Measurements from ENCODE around the gene DUS2. TPM values are rescaled to one million over a fixed set of nuclear protein-coding genes. Genes with fewer than 3 reads are reported as not detected.
A peak's percentile ranks its signal among the peaks of the same experiment; 100 is the strongest.

The DUS2 gene
- total and polyA plus RNA-seq, 9 of the 15 experiments (the other 6 are each of a cell fraction or from before 2014, with no cell fraction given), result 5.8 to 22.5 (median 20.6) TPM

DNA sequence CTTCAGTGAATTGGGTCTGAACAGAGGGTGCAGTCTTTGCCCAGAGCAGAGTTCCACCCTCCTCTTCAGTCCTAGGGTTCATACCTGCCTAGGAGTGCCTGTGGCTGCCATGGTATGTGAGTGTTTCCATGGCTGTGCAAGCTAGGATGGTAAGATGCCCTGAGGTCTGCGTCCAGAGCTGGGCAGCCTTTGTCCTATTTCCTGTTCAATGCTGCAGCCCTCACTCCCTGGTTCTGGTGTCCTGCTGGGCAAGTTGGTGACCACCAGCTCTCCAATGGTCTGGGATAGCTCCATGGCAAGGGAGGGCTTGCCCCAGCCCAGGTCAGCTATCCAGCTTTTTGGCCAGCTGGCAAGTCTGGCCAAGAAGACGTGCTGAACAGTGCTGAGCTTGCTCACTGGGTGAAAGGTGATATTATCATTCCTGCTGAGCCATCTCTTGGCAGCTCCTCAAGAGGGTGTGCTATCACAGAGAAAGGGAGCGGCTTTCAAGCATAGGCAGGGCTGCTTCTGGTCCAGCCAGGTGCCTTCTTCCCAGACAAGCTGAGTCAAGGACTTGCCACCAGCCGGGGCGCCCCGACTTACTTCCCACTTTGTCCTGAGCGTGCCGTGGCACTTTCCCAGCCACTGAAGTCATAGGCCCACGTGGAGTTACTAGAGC, 49.1 kb downstream of the DUS2 start (continued):
- TF ChIP-seq, protein P1, sequence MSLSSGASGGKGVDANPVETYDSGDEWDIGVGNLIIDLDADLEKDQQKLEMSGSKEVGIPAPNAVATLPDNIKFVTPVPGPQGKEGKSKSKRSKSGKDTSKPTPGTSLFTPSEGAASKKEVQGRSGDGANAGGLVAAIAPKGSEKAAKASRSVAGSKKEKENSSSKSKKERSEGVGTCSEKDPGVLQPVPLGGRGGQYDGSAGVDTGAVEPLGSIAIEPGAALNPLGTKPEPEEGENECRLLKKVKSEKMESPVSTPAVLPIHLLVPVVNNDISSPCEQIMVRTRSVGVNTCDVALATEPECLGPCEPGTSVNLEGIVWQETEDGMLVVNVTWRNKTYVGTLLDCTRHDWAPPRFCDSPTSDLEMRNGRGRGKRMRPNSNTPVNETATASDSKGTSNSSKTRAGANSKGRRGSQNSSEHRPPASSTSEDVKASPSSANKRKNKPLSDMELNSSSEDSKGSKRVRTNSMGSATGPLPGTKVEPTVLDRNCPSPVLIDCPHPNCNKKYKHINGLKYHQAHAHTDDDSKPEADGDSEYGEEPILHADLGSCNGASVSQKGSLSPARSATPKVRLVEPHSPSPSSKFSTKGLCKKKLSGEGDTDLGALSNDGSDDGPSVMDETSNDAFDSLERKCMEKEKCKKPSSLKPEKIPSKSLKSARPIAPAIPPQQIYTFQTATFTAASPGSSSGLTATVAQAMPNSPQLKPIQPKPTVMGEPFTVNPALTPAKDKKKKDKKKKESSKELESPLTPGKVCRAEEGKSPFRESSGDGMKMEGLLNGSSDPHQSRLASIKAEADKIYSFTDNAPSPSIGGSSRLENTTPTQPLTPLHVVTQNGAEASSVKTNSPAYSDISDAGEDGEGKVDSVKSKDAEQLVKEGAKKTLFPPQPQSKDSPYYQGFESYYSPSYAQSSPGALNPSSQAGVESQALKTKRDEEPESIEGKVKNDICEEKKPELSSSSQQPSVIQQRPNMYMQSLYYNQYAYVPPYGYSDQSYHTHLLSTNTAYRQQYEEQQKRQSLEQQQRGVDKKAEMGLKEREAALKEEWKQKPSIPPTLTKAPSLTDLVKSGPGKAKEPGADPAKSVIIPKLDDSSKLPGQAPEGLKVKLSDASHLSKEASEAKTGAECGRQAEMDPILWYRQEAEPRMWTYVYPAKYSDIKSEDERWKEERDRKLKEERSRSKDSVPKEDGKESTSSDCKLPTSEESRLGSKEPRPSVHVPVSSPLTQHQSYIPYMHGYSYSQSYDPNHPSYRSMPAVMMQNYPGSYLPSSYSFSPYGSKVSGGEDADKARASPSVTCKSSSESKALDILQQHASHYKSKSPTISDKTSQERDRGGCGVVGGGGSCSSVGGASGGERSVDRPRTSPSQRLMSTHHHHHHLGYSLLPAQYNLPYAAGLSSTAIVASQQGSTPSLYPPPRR (CRISPR knock-in tag; IDR thresholded peaks at IDR 0.05; ENCODE audit: borderline replicate concordance), result 0 out of 2 replicates have a peak, but pooled peaks have one; percentile 19
- TF ChIP-seq JUND (IDR thresholded peaks at IDR 0.05; ENCODE audit: borderline replicate concordance, low read depth, low read length) (peak; percentile 46; the same call in 1 of the 2 replicates), JUND (tag; IDR thresholded peaks at IDR 0.05; ENCODE audit: borderline replicate concordance, low read depth, low read length) (no peak), HEY1 (CRISPR knock-in tag; IDR thresholded peaks at IDR 0.05; ENCODE audit: borderline replicate concordance) (no peak), RAD21 (CRISPR knock-in tag; conservative IDR thresholded peaks at IDR 0.05 in 1 of 2, IDR thresholded peaks at IDR 0.05 in 1 of 2) (peak; percentile 62 to 78), MXI1 (IDR thresholded peaks at IDR 0.05; ENCODE audit: low read depth, low read length) (no peak), BRD9 (IDR thresholded peaks at IDR 0.05; ENCODE audit: low read depth, partially characterized antibody) (no peak), RCOR1 (IDR thresholded peaks at IDR 0.05; ENCODE audit: borderline replicate concordance in 1 of 2, low read depth in 2 of 2, low read length in 2 of 2) (peak in 1 of 2 experiments; percentile 40; a peak in 1 of 4 replicates), MECOM (CRISPR knock-in tag; IDR thresholded peaks at IDR 0.05) (peak; percentile 80), ZNF507 (tag; conservative IDR thresholded peaks at IDR 0.05) (no peak), SMAD4 (CRISPR knock-in tag; conservative IDR thresholded peaks at IDR 0.05) (no peak), ZNF764 (CRISPR knock-in tag; IDR thresholded peaks at IDR 0.05; ENCODE audit: low read depth) (no peak), CHD4 (IDR thresholded peaks at IDR 0.05; ENCODE audit: insufficient read depth, insufficient replicate concordance, low read depth, low read length, poor library complexity, severe bottlenecking) (no peak), KDM4B (IDR thresholded peaks at IDR 0.05; ENCODE audit: borderline replicate concordance in 2 of 2, low read depth in 1 of 2) (no peak), MYBL2 (IDR thresholded peaks at IDR 0.05; ENCODE audit: low read depth) (no peak), MYBL2 (CRISPR knock-in tag; IDR thresholded peaks at IDR 0.05; ENCODE audit: borderline replicate concordance) (no peak), KAT7 (CRISPR knock-in tag; IDR thresholded peaks at IDR 0.05; ENCODE audit: borderline replicate concordance) (no peak)
- TF ChIP-seq, protein P2, sequence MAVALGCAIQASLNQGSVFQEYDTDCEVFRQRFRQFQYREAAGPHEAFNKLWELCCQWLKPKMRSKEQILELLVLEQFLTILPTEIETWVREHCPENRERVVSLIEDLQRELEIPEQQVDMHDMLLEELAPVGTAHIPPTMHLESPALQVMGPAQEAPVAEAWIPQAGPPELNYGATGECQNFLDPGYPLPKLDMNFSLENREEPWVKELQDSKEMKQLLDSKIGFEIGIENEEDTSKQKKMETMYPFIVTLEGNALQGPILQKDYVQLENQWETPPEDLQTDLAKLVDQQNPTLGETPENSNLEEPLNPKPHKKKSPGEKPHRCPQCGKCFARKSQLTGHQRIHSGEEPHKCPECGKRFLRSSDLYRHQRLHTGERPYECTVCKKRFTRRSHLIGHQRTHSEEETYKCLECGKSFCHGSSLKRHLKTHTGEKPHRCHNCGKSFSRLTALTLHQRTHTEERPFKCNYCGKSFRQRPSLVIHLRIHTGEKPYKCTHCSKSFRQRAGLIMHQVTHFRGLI (CRISPR knock-in tag; IDR thresholded peaks at IDR 0.05), result no peak
- TF ChIP-seq, protein P3, sequence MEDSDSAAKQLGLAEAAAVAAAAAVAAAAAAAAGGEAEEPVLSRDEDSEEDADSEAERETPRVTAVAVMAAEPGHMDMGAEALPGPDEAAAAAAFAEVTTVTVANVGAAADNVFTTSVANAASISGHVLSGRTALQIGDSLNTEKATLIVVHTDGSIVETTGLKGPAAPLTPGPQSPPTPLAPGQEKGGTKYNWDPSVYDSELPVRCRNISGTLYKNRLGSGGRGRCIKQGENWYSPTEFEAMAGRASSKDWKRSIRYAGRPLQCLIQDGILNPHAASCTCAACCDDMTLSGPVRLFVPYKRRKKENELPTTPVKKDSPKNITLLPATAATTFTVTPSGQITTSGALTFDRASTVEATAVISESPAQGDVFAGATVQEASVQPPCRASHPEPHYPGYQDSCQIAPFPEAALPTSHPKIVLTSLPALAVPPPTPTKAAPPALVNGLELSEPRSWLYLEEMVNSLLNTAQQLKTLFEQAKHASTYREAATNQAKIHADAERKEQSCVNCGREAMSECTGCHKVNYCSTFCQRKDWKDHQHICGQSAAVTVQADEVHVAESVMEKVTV (CRISPR knock-in tag; IDR thresholded peaks at IDR 0.05), result no peak
